ENCODE measurements around the gene FILIP1L. TPM values are rescaled to one million over a fixed set of nuclear protein-coding genes. Genes with fewer than 3 reads are reported as not detected.

Gene FILIP1L
- total RNA-seq, 2 donors from 2014 or later, result 370 to 630 TPM

Small RNAs within 50 kb of the gene (microRNA-seq; reads per million reads assigned to microRNA genes)
- 0 reads per million in 2 donors for gene MIR3921 (ENCODE audit: borderline microRNAs expressed in 2 of 2)

Other genes starting within 250 kb of the FILIP1L start
- gene TBC1D23, start 146.5 kb upstream of the FILIP1L start, total RNA-seq, result 10 to 100 TPM; 45.5 to 54.6 TPM
- 10 to 100 TPM; 30.2 to 39.0 TPM for gene NIT2, start 220.3 kb upstream of the FILIP1L start, total RNA-seq

Data from posterior vena cava (tissue), 2 donors.